Endometrial microvascular endothelial cells (primary cell): Measurements from ENCODE around the gene MRPL14. TPM values are rescaled to one million over a fixed set of nuclear protein-coding genes. Genes with fewer than 3 reads are reported as not detected.
"Not testable (repeated sequence)": the region's sequence is repeated elsewhere in the genome, so short reads cannot be mapped to it uniquely, and the experiment has no call there.

Experiments used
- in situ Hi-C: cut with HindIII; loops from 2 replicates; pipeline ENCODE4 v1.10.0; 2017; ENCODE audit warnings: low sequenced_read_pairs, low pct_unique_long_range_greater_than_20kb; ENCODE audit errors: inconsistent ontology term
- total RNA-seq: library from RNA; depleted of rRNA; stranded (reverse); fragments of >200 nt; gene quantifications from one replicate; pipeline ENCODE4 v1.2.3, GENCODE V29; 2015; ENCODE audit errors: inconsistent ontology term

Gene MRPL14
- total RNA-seq, 1 donor from 2014 or later = 50.4 TPM

DNA sequence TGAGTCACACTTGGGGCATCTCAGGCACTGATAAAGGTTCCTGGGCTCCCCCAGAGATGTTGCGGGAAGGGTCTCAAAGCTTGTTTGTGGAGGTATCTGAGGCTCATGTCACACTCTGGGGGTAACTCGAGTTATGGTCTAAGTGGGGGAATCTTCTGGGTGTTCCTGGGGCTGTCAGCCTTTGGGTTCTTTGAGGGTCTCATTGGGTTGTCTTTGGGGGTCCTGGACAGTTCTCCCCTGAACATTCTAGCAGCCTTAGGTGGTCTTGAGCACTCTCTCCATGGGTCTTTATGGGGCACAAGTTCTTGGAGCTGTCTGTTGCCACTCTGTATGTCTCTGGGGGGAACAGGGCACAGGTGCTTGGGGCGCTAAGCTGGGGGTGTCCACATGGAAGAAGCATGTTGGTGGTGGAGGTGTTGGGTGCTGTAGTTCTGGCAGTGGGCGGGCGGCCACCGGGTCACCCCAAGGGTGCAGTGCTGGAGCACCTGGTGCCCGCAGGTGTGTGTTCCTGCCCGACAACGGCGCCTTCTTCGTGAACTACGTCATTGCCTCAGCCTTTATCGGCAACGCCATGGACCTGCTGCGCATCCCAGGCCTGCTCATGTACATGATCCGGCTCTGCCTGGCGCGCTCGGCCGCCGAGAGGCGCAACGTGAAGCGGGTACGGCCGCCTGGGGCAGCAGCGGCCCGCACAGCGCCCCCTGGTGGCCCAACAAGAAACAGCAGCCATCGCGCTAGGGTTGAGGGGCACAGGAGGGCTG lies 24.3 kb upstream of the MRPL14 start:
- in situ Hi-C loops = no loop called here

DNA sequence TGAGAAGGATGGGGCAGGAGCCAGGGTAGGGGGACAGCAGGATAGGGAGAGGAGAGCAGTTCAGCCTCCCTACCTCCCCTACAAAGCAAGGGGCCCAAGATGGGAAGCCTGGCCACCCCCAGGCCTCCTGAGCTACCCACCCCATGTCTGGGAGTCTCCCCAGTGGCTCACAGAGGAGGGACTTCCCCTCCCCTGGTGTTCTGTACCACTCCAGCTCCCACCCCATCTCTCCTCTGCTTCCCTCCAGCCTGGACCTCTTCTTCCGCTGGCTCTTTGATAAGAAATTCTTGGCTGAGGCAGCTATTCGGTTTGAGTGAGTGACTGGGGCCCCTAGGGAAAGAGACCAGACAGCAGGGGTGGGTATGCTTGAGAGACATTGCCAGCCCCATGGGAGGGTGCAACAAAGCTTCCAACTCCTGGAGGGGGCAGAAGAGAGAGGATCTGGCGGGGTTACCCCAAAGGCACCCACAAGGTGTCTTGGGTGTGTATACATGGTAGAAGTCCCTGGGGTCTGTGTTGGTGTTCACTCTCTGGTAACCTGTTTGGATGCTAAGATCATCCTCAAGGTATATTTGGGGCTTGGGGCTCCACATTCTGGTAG lies 23.2 kb upstream of the MRPL14 start:
- in situ Hi-C loops = no loop called here

DNA sequence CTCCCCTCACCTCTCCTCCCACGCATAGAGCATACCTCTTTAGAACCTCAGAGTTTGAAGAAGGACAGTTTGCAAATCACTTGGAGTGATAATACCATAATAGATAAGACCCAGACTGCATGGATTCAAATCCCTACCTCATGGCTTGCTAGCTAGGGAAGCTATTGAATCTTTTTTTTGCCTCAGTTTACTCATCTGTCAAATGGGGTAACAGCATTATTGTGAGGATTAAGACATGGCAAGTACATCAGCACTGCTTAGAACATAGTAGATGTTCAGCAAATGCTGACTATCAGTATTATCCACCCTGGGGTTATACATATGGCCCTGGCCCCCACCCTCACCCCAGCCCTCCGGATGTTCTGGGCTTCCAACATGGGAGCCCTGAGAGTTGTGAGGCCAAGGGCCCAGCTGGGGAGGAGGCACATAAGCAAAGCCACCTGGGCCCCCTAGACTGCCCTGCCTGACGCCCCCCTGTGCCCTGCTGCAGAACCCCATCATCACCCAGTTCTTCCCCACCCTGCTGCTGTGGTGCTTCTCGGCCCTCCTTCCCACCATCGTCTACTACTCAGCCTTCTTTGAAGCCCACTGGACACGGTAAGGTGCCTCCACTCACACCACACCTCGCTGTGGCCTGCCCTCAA lies 22.2 kb upstream of the MRPL14 start:
- in situ Hi-C loops = no loop called here

DNA sequence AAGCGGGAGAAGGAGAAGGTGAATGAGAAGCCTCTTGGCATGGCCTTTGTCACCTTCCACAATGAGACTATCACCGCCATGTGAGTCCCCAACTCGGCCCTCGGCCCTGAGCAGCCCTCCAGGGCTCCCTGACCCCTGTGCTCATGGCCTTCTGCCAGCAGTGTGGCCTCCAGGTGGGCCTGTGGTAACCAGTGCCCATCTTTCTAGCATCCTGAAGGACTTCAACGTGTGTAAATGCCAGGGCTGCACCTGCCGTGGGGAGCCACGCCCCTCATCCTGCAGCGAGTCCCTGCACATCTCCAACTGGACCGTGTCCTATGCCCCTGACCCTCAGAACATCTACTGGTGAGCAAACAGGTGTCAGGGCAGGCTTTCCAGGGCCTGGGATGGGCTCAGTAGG lies 21.1 kb upstream of the MRPL14 start:
- in situ Hi-C loops = no loop called here

DNA sequence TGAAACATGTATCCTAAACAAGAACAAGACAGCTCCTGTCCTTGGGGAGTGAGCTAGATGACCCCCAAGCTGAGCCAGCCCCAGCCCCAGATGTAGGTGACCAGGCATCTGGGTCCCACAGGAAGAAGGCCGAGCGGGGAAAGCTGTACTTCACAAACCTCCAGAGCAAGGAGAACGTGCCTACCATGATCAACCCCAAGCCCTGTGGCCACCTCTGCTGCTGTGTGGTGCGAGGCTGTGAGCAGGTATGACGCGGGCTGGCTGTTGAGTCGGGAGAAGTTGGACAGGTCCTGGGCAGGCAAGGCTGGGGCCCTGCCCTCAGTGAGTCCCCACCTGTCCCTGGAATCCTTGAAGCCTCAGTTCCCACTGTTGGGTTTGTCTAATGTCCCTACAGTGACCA lies 20.0 kb upstream of the MRPL14 start:
- in situ Hi-C loops = no loop called here

DNA sequence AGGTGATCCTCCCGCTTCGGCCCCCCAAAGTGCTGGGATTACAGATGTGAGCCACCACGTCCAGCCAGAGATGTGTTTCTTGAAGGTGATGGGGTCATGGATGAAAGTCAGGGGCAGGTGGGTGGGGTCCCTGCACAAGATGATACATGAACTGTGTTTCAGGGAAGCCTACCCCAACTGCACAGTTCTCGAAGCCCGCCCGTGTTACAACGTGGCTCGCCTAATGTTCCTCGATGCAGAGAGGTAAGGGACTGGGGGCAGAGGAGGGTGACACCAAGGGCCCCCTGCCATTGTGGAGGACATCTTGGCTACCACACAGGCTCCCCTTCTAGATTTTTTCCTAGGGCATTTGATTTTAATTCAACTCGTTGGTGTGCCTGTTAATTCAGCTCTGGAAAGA lies 19.4 kb upstream of the MRPL14 start:
- in situ Hi-C loops = no loop called here

DNA sequence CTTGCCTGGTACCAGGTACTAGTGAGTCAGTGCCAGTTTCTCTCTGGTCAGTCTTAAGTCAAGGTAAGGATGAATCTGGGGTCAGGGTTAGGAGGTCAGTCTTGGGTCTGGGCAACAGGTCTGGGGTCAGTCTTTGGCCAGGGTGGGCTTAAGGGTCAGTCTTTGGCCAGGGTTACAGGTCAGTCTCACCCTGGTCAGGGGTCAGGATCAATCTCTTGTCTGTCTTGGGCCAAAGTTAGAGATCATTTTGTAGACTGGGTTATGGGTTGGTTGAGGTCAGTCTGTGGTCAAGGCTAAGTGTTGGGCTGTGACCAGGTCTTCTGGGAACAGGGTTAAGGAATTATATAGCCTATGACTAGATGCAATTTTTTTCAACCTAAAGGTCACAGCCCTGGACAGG lies 18.6 kb upstream of the MRPL14 start:
- in situ Hi-C loops = no loop called here

DNA sequence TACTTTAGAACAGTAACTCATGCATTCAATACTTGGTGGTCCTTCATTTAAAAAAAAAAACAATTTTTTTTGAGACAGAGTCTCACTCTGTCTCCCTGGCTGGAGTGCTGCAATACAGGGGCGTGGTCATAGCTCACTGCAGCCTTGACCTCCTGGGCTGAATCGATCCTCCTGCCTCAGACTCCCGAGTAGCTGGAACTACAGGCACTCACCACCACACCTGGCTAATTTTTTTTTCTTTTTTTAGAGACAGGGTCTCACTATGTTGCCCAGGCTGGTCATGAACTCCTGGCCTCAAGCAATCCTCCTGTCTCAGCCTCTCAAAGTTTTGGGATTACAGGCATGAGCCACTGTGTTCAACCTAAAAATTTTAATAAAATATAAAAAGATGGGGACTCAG lies 17.3 kb upstream of the MRPL14 start:
- in situ Hi-C loops = not testable (repeated sequence)

DNA sequence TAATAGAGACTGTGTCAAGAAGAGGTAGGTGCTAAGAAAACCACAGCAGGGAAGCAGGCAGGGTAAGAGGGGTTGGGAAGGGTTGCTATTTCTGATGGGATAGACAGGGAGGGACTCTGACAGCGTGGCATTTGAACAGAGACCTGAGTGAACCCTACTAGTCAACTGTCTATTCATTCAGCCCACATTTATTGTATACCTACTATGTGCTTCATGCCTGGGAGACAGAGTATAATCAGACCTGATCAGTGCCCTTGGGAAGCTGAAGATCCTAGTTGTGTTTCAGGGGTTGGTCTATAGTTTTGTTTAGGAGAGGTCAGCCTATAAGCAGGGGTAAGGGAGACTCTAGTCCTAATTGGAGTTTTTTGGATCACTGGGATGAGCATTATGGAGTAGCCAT lies 16.5 kb upstream of the MRPL14 start:
- in situ Hi-C loops = no loop called here

DNA sequence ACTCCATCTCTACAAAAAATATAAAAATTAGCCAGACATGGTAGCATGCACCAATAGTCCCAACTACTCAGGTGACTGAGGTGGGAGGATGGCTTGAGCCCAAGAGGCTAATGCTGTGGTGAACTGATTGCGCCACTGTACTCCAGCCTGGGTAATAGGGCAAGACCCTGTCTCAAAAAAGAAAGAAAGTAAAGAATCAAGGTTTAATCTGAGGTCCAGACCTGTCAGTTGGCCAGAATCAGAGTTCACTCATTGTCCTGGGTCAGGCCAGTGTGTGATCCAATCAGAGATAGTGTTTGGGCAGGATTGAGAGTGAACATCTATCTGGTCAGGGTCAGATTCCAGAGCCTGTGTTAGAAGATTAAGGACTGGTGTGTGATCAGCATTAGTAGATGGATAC lies 15.6 kb upstream of the MRPL14 start:
- in situ Hi-C loops = no loop called here

DNA sequence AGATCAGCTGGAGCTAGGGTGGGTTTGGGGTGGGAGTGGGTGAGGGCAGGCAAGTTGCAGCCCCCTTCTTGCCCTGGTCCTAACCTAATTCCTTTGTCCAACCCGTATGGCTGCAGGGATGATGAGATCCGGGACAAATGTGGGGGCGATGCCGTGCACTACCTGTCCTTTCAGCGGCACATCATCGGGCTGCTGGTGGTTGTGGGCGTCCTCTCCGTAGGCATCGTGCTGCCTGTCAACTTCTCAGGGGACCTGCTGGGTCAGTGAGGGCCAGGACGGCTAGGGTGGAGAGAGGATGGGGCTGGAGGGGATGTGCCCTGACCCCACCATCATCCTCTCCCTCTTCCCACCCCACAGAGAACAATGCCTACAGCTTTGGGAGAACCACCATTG lies 12.1 kb upstream of the MRPL14 start:
- in situ Hi-C loops = no loop called here

DNA sequence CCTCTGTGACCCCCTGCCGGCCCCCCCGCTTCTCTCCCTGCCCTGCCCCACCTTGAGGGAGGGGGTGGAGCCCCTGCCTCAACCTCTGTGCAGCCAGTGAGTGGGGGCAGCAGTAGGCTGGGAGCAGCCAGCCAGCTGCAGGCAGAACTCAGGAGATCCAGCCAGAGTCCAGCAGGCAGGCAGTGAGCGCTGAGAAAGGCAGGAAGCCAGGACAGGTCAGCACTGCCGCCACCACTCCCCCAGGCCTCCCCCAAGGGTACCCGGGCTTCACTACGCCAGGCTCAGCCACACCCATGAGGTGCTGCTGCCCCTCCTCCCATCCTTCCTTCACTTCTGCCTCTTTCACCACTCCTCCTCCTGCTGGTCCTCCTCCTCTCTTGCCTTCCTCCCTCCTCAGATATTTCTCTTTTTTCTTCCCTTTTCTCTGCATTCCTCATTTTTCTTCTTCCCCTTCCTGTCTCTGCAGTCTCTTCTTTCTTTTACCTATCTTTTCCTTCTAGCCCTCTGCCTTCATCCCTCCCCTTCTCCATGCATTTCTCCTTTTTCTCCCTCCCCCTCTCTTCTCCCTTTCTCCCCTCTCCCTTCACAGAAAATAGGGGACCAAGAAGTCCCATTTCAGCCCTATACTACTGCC lies 11.6 kb upstream of the MRPL14 start:
- in situ Hi-C loops = no loop called here

DNA sequence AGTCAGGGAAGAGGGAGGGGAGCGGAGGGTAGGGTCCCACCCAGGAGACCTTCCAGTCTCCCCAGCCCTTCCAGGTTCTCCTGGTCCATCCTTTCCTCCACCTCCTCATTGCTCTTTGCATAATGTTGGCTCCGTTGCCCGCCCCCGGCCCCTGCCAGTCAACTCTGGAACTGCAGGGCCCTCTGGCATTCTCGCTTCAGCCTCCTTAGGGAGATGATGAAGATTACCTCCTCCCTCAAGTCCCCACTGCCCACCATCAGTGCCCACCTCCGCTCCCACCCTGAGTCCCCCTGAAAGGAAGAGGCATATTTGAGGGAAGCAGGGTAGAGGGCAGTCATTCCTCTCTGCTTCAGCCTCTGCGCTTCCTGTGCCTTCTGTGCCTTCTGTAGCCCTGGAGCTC lies 8.6 kb upstream of the MRPL14 start:
- in situ Hi-C loops = no loop called here

DNA sequence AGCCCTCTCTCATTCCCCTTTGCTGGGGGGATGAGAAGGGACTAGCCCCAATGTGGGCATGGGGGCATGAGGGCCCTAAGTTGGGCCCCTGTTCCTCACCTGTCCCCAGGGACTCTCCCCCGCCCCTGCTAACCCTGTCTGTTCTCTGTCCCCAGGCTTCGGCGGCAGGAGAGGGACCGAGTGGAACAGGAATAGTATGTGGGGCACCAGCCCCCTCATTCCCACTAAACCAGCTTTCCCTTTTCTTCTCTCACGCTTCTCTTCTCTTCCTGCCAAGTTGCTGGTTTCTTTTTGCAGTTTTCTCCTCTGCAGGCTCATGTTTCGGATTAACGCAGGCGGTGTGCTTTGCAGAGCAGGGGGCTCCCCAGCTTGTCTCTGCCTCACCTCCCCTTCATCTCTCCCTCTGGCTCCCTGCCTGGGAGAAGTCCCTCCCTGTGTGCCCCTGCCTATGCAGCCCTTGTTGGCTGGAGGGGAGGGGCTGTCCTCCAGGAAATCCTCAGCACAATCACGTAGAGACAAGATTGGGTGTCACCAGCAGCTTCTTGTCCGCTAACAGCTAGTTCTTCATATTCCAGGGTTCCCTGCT lies 8.0 kb upstream of the MRPL14 start:
- in situ Hi-C loops = no loop called here

DNA sequence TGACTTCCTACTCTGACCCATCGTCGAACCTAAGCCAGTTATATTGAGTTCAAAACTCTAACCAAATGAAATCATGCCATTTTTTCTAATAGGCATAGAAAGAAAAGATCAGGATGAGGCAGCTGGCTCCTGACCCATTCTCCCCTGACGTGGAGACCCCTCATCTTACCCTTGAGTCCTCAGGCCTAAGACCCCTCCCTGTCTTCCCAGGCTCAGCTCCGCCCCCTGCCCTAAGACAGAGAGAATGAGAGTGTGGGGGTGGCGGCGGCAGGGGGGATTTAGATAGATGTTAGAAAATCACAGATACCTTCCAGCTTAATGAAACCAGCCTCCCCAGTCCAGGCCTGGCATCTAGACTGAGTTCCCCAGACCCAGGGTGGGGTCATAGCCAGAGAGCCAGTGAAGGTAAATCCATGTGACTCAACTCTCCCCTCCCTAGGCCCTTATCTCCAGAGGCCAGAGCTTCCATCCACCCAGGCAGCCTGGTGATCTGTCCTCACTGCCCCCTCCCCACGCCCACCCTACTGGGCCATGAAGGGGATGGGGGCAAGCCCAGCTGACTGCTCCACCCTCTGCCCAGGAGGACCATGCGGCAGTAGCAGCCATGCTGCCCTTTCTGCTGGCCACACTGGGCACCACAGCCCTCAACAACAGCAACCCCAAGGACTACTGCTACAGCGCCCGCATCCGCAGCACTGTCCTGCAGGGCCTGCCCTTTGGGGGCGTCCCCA lies 6.9 kb upstream of the MRPL14 start:
- in situ Hi-C loops = no loop called here

DNA sequence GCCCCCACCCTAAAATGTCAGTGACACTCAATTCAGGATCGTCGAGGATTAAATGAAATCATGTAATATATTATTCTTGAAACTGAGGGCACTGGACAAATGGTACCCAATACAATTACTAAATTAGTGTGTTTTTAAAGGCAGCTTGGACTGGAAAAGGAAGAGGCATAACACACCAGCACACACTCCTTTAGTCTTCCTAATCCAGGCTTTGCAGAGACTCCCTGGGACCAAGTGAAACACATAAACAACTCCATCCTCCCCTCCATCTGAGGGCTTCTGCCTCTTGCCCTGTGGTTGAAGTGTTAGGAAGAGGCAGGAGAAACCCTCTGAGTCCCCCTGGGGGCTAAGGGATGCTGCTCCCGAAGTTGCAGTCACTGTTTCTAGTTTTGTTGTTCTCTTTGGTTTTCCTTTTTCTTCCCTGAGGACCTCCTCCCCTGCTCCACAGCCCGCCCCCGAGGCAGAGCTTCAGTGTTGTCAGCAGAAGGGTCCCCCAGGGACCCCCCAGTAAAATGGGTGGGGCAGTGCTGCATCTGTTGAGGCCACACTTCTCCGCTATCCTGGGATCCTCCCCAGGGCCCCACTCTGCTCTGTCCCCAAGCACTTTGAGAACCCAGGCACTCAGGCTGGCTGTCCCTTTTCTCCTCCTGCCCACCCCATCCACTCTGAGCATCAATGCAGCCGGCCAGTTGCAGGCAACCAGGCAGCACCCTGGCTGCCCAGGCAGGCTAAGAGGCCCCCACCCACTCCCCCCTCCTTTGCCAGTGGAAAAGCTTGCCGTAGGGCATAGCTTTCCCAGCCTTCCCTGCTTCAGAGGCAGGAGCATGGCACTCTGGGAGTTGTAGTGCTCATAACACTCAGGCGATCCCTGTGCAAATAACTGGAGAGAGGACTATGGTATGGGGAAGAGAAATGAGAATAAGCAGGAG lies 6.0 kb upstream of the MRPL14 start:
- in situ Hi-C loops = no loop called here

DNA sequence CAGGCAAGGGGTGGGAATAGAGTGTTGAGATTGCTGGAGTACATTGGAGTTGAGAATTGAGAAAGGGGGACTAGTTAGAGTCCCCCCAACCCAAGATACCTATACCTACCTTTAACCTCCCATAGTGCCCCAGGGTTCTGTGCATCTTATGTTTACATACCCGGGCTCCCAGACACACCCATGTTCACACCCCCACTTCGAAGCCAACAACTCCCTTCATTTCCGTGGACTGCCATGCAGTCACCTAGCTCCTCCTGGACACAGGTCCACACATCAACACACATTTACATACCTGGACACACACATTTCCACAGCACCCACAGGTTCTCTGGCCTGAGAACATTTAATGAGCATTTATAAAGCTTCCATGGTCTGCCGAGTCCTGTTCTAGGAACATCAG lies 5.2 kb upstream of the MRPL14 start:
- in situ Hi-C loops = no loop called here

DNA sequence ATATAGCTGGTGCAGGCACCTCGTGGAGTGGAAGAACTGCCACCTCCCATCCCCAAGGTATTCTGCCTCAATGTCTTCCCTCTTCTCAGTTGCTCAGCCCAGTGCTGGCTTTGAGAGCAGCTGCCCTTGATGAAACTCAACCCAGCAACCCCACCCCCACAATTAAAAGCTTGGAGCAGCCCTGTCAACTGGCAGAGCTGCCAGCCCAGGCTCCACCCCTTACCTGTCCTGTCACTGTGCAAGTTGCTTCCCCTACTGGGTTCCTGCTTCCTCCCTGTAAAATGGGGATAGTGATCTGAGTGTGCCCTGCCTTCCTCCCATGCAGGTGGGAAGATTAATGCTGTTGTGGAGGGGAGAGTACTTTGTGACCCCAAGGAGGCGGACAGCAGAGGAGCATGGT lies 4.6 kb upstream of the MRPL14 start:
- in situ Hi-C loops = no loop called here
